Mesendoderm (in vitro differentiated cells): ENCODE results near the gene KIF24.

ENCODE experiments used
- DNase-seq: peaks from one replicate; pipeline ENCODE4 v3.0.0; 2013
- H2AK5ac ChIP-seq: 2 replicates; pipeline ENCODE4 v1.6.1; 2013; ENCODE audit warnings: low read length, inconsistent platforms
- H2BK120ac ChIP-seq: 2 replicates; pipeline ENCODE4 v1.6.1; 2013; ENCODE audit warnings: low read depth, mild to moderate bottlenecking, low read length, moderate library complexity, mixed read lengths
- H2BK15ac ChIP-seq: replicated peaks from 2 replicates; pipeline ENCODE4 v1.6.1; 2013; ENCODE audit warnings: low read depth, mild to moderate bottlenecking, moderate library complexity
- H2BK5ac ChIP-seq: 2 replicates; pipeline ENCODE4 v1.6.1; 2013; ENCODE audit warnings: low read length, inconsistent platforms
- H3K18ac ChIP-seq: 2 replicates; pipeline ENCODE4 v1.6.1; 2013; ENCODE audit warnings: mild to moderate bottlenecking, low read length, mixed read lengths
- H3K23ac ChIP-seq: one replicate; pipeline ENCODE4 v1.6.1; 2013; ENCODE audit warnings: low read length
- H3K27ac ChIP-seq: 2 replicates; pipeline ENCODE4 v1.5.1; 2013; ENCODE audit warnings: low read depth, mild to moderate bottlenecking, inconsistent platforms, low read length, moderate library complexity
- H3K27me3 ChIP-seq: 2 replicates; pipeline ENCODE4 v1.6.1; 2013; ENCODE audit warnings: low read length, control low read depth, mild to moderate bottlenecking, inconsistent platforms; ENCODE audit not compliant: insufficient read depth, poor library complexity
- H3K36me3 ChIP-seq: 2 replicates; pipeline ENCODE4 v1.6.1; 2013; ENCODE audit warnings: low read length, inconsistent platforms; ENCODE audit not compliant: control insufficient read depth, insufficient read depth
- H3K4ac ChIP-seq: one replicate; pipeline ENCODE4 v1.6.1; 2013; ENCODE audit warnings: low read depth, mild to moderate bottlenecking, low read length, moderate library complexity
- H3K4me1 ChIP-seq: 2 replicates; pipeline ENCODE4 v1.6.1; 2013; ENCODE audit warnings: low read depth, low read length, inconsistent platforms; ENCODE audit not compliant: control insufficient read depth
- H3K4me2 ChIP-seq: 2 replicates; pipeline ENCODE4 v1.6.1; 2013; ENCODE audit warnings: low read length
- H3K4me3 ChIP-seq: 2 replicates; pipeline ENCODE4 v1.5.1; 2013; ENCODE audit warnings: mild to moderate bottlenecking, low read length
- H3K56ac ChIP-seq: one replicate; pipeline ENCODE4 v1.6.1; 2013; ENCODE audit warnings: low read length
- H3K79me1 ChIP-seq: 2 replicates; pipeline ENCODE4 v1.6.1; 2013; ENCODE audit warnings: low read length, inconsistent platforms
- H3K79me2 ChIP-seq: 2 replicates; pipeline ENCODE4 v1.6.1; 2013; ENCODE audit warnings: mild to moderate bottlenecking, low read length; ENCODE audit not compliant: control insufficient read depth, insufficient read depth
- H3K9ac ChIP-seq: 2 replicates; pipeline ENCODE4 v1.6.1; 2013; ENCODE audit warnings: low read length, inconsistent platforms
- H4K5ac ChIP-seq: one replicate; pipeline ENCODE4 v1.6.1; 2013; ENCODE audit warnings: low read length
- H4K8ac ChIP-seq: one replicate; pipeline ENCODE4 v1.6.1; 2013; ENCODE audit warnings: low read depth, mild to moderate bottlenecking, control low read depth, low read length, moderate library complexity
- WGBS: extraction: QIAGEN DNeasy Blood & Tissue Kit; methylation state at CpG from one replicate; pipeline ENCODE4 v1.1.7; 2013; ENCODE audit warnings: low lambda C conversion rate, missing lambda C conversion rate; ENCODE audit not compliant: insufficient coverage; ENCODE audit errors: extremely low coverage; 5-methylcytosine and 5-hydroxymethylcytosine counted together

Gene KIF24

DNA sequence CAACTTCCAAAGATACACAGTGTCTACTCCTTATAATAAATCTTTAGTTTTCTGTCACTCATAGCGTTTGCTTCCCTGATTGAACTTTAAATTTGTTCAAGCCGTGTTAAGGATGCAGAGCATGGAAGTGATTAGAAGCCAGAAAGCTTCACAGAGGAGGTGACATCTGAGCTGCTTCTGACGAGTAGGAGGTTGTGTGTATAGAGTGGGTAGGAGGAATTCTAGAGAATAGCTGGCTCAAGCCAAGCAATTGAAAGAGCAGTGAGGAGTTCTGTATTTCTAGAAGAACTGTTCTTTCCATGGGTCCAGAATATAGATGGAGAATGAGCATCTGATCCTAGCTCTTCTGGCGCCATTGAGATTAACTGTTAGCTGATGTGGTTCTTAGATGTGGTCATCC lies 6.3 kb upstream of the KIF24 start:
- no peak for DNase-seq

GRCh38 chr9:34334916-34335315 lies 5.8 kb upstream of the KIF24 start:
- Histone ChIP-seq H3K23ac (no peak overlapping the region), H2BK15ac (no peak overlapping the region), H2BK120ac (no peak overlapping the region), H3K27me3 (no peaks in the 10 kb centered on the region), H4K8ac (no peak overlapping the region), H3K4me2 (no peak overlapping the region), H3K79me1 (peaks cover 4% of the 10 kb centered on the region), H4K5ac (no peak overlapping the region), H3K9ac (peak overlapping the region; percentile 4), H3K18ac (peak overlapping the region; percentile 82), H2BK5ac (peak overlapping the region; percentile 54), H3K79me2 (no peaks in the 10 kb centered on the region), H2AK5ac (peak overlapping the region; percentile 41), H3K27ac (peak overlapping the region; percentile 29), H3K4ac (peak overlapping the region; percentile 62), H3K56ac (peak overlapping the region; percentile 77), H3K4me1 (peaks cover 17% of the 10 kb centered on the region), H3K36me3 (no peaks in the 10 kb centered on the region), H3K4me3 (no peak overlapping the region)
- WGBS: no CpG with 5 or more reads among the region's 2 CpGs
- peak; percentile 16 for DNase-seq

More for the DNA sequence above, 6.3 kb upstream of the KIF24 start:
- Histone ChIP-seq H3K79me2 (no peaks in the 10 kb centered on the region), H3K4me3 (no peak overlapping the region), H3K79me1 (peaks cover 4% of the 10 kb centered on the region), H3K18ac (no peak overlapping the region), H4K5ac (no peak overlapping the region), H4K8ac (no peak overlapping the region), H2BK15ac (no peak overlapping the region), H3K4me2 (no peak overlapping the region), H3K27ac (no peak overlapping the region), H3K56ac (no peak overlapping the region), H3K4ac (no peak overlapping the region), H2BK120ac (no peak overlapping the region), H3K9ac (no peak overlapping the region), H3K27me3 (no peaks in the 10 kb centered on the region), H3K4me1 (peaks cover 17% of the 10 kb centered on the region), H3K36me3 (no peaks in the 10 kb centered on the region), H2AK5ac (no peak overlapping the region), H2BK5ac (no peak overlapping the region), H3K23ac (no peak overlapping the region)
- WGBS: no CpG with 5 or more reads among the region's 4 CpGs

- Histone ChIP-seq H3K79me2 (no peaks in the 10 kb centered on the region), H3K4me2 (no peak overlapping the region), H3K79me1 (peaks cover 4% of the 10 kb centered on the region), H3K4me1 (peaks cover 17% of the 10 kb centered on the region), H3K36me3 (no peaks in the 10 kb centered on the region), H3K27me3 (no peaks in the 10 kb centered on the region), H3K23ac (no peak overlapping the region), H3K9ac (peak overlapping the region; percentile 4), H3K56ac (peak overlapping the region; percentile 77), H3K18ac (peak overlapping the region; percentile 82), H2BK120ac (no peak overlapping the region), H2BK15ac (no peak overlapping the region), H4K5ac (no peak overlapping the region), H4K8ac (no peak overlapping the region), H2AK5ac (peak overlapping the region; percentile 41), H3K4ac (peak overlapping the region; percentile 62), H3K27ac (peak overlapping the region; percentile 29), H2BK5ac (peak overlapping the region; percentile 54), H3K4me3 (no peak overlapping the region)
- DNase-seq: peak; percentile 93
- WGBS: no CpG with 5 or more reads among the region's 1 CpG
Measured at GRCh38 chr9:34334337-34334824, 5.3 kb upstream of the KIF24 start.

DNA sequence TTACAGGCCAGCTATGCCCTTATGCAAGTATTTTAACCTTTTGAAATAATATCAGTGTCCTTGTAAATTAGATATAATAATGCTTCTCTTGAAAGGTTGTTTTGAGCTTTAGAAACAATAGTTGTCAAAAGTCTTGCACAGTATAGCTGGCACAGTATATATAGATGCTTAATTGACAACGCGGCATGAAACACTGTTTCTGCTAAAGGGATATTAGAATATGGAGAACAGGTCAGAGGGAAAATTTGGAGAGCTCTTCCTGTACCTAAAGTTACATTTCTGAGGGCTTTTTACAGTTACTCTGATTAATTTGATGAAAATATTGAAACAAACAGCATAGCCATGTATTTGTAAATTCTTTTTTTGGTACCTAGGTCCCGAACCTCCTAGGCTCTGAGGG lies 4.8 kb upstream of the KIF24 start:
- Histone ChIP-seq H3K79me2 (no peaks in the 10 kb centered on the region), H3K27me3 (no peaks in the 10 kb centered on the region), H3K23ac (no peak overlapping the region), H3K27ac (no peak overlapping the region), H3K4me2 (no peak overlapping the region), H2BK15ac (no peak overlapping the region), H3K9ac (no peak overlapping the region), H3K4me1 (peaks cover 17% of the 10 kb centered on the region), H4K5ac (no peak overlapping the region), H3K4me3 (no peak overlapping the region), H3K36me3 (no peaks in the 10 kb centered on the region), H2AK5ac (no peak overlapping the region), H2BK120ac (no peak overlapping the region), H3K56ac (no peak overlapping the region), H3K4ac (no peak overlapping the region), H3K18ac (no peak overlapping the region), H4K8ac (no peak overlapping the region), H2BK5ac (no peak overlapping the region), H3K79me1 (peaks cover 4% of the 10 kb centered on the region)
- WGBS: no CpG with 5 or more reads among the region's 3 CpGs
- DNase-seq: no peak

- no CpG with 5 or more reads among the region's 7 CpGs for WGBS
- Histone ChIP-seq H3K56ac (peak overlapping the region; percentile 28), H3K18ac (no peak overlapping the region), H3K4me3 (no peak overlapping the region), H3K9ac (no peak overlapping the region), H3K27ac (no peak overlapping the region), H2BK15ac (no peak overlapping the region), H3K4me2 (no peak overlapping the region), H3K4ac (no peak overlapping the region), H2AK5ac (peak overlapping the region; percentile 67), H4K5ac (no peak overlapping the region), H3K79me1 (peaks cover 4% of the 10 kb centered on the region), H4K8ac (no peak overlapping the region), H2BK5ac (no peak overlapping the region), H3K23ac (no peak overlapping the region), H3K79me2 (peaks cover 2% of the 10 kb centered on the region), H3K4me1 (peaks cover 19% of the 10 kb centered on the region), H2BK120ac (no peak overlapping the region), H3K27me3 (no peaks in the 10 kb centered on the region), H3K36me3 (no peaks in the 10 kb centered on the region)
- DNase-seq: peak; percentile 65
Measured at GRCh38 chr9:34332076-34332964, 3.3 kb upstream of the KIF24 start.
